ENCODE measurements around the gene TEPSIN. TPM values are rescaled to one million over a fixed set of nuclear protein-coding genes. Genes with fewer than 3 reads are reported as not detected.

The TEPSIN gene
- 31.6 TPM for polyA plus RNA-seq (2013)

GRCh38 chr17:81238815-81239713 is at the start of gene TEPSIN, which contains the start of gene NDUFAF8:
Gene TEPSIN, minus strand, starts transcription at chr17:81239055. Its CDS starts 22 bp downstream, at chr17:81239033.
Gene NDUFAF8, plus strand, starts transcription at chr17:81239318. Its CDS starts 46 bp downstream, at chr17:81239364.
- CTCF ChIA-PET = interaction anchor here (0.8 to 2.0 kb wide), 6 partner anchors 9 to 98 kb away, joined by 3 to 7 read pairs (median 4); no protein-coding TSS in a partner anchor
- 0% methylated on average over 89 of the region's 100 CpGs for WGBS (ENCODE audit: insufficient coverage)
- Histone ChIP-seq H3K4me1 (ENCODE audit: control extremely low read depth in 1 of 4, control insufficient read depth in 4 of 4, insufficient read depth in 4 of 4, low read length in 3 of 4) (peaks cover 6 to 47% (median 38%) of the 10 kb centered on the region in 4 experiments), H3K27me3 (replicated peaks in 2 of 5; ENCODE audit: control insufficient read depth in 4 of 5, insufficient read depth in 5 of 5, low read length in 4 of 5) (no peaks in the 10 kb centered on the region), H3K4me3 (ENCODE audit: control insufficient read depth in 1 of 7, extremely low read depth in 1 of 7, insufficient read depth in 4 of 7, low read depth in 2 of 7, low read length in 6 of 7) (peak within 1 kb of the TSS; percentile 79 to 95 (median 89)), H3K27ac (ENCODE audit: insufficient read depth in 1 of 2, low read depth in 1 of 2, low read length in 2 of 2, poor library complexity in 1 of 2, severe bottlenecking in 2 of 2) (peak within 1 kb of the TSS; percentile 66 to 85), H3K9me3 (ENCODE audit: control extremely low read depth in 1 of 5, control insufficient read depth in 4 of 5, insufficient read depth in 2 of 5, low read depth in 1 of 5, low read length in 4 of 5) (no peaks in the 10 kb centered on the region), H3K36me3 (ENCODE audit: control insufficient read depth in 4 of 4, insufficient read depth in 4 of 4, low read length in 3 of 4) (peaks cover 0 to 25% (median 15%) of the 10 kb centered on the region in 4 experiments)
- POLR2A ChIA-PET = interaction anchor here (0.6 to 1.2 kb wide), 5 partner anchors 14 to 685 kb away, joined by 3 to 4 read pairs (median 3); no protein-coding TSS in a partner anchor
- DNase-seq = peak; percentile 99

GRCh38 chr17:81287741-81288430 is 49.0 kb upstream of the TEPSIN start:
- ChIA-PET POLR2A (interaction anchor here (0.6 kb wide), 1 partner anchor 211 kb away, joined by 3 read pairs; no protein-coding TSS in a partner anchor), CTCF (interaction anchor here (0.8 to 1.3 kb wide), 4 partner anchors 31 to 197 kb away, joined by 3 read pairs; no protein-coding TSS in a partner anchor)
- peaks cover 0 to 40% (median 29%) of the 10 kb centered on the region in 4 experiments for H3K36me3 ChIP-seq (ENCODE audit: control insufficient read depth in 4 of 4, insufficient read depth in 4 of 4, low read length in 3 of 4)
- no peak overlapping the region for H3K27ac ChIP-seq (ENCODE audit: insufficient read depth in 1 of 2, low read depth in 1 of 2, low read length in 2 of 2, poor library complexity in 1 of 2, severe bottlenecking in 2 of 2)
- 91% methylated on average over 12 of the region's 16 CpGs for WGBS (ENCODE audit: insufficient coverage)
- H3K4me3 ChIP-seq (ENCODE audit: control insufficient read depth in 1 of 7, extremely low read depth in 1 of 7, insufficient read depth in 4 of 7, low read depth in 2 of 7, low read length in 6 of 7) = peak overlapping the region in 1 of 7 experiments; percentile 17
- no peaks in the 10 kb centered on the region for H3K9me3 ChIP-seq (ENCODE audit: control extremely low read depth in 1 of 5, control insufficient read depth in 4 of 5, insufficient read depth in 2 of 5, low read depth in 1 of 5, low read length in 4 of 5)
- peak in 1 of 3 donors; percentile 21 for DNase-seq
- peaks cover 0 to 66% (median 36%) of the 10 kb centered on the region in 4 experiments for H3K4me1 ChIP-seq (ENCODE audit: control extremely low read depth in 1 of 4, control insufficient read depth in 4 of 4, insufficient read depth in 4 of 4, low read length in 3 of 4)
- no peaks in the 10 kb centered on the region for H3K27me3 ChIP-seq (replicated peaks in 2 of 5; ENCODE audit: control insufficient read depth in 4 of 5, insufficient read depth in 5 of 5, low read length in 4 of 5)

GRCh38 chr17:81287152-81287551 is 48.3 kb upstream of the TEPSIN start:
- ChIA-PET CTCF (interaction anchor here (0.8 to 1.3 kb wide), 5 partner anchors 30 to 197 kb away, joined by 3 read pairs; no protein-coding TSS in a partner anchor), POLR2A (no interaction called here)
- peaks cover 0 to 48% (median 36%) of the 10 kb centered on the region in 4 experiments for H3K36me3 ChIP-seq (ENCODE audit: control insufficient read depth in 4 of 4, insufficient read depth in 4 of 4, low read length in 3 of 4)
- H3K4me3 ChIP-seq (ENCODE audit: control insufficient read depth in 1 of 7, extremely low read depth in 1 of 7, insufficient read depth in 4 of 7, low read depth in 2 of 7, low read length in 6 of 7) = peak overlapping the region in 1 of 7 experiments; percentile 17
- no peaks in the 10 kb centered on the region for H3K27me3 ChIP-seq (replicated peaks in 2 of 5; ENCODE audit: control insufficient read depth in 4 of 5, insufficient read depth in 5 of 5, low read length in 4 of 5)
- H3K27ac ChIP-seq (ENCODE audit: insufficient read depth in 1 of 2, low read depth in 1 of 2, low read length in 2 of 2, poor library complexity in 1 of 2, severe bottlenecking in 2 of 2) = no peak overlapping the region
- no peak for DNase-seq
- no peaks in the 10 kb centered on the region for H3K9me3 ChIP-seq (ENCODE audit: control extremely low read depth in 1 of 5, control insufficient read depth in 4 of 5, insufficient read depth in 2 of 5, low read depth in 1 of 5, low read length in 4 of 5)
- H3K4me1 ChIP-seq (ENCODE audit: control extremely low read depth in 1 of 4, control insufficient read depth in 4 of 4, insufficient read depth in 4 of 4, low read length in 3 of 4) = peaks cover 0 to 63% (median 34%) of the 10 kb centered on the region in 4 experiments
- WGBS (ENCODE audit: insufficient coverage) = 96% methylated on average over 20 of the region's 21 CpGs

- ChIA-PET POLR2A (no interaction called here), CTCF (interaction anchor here (0.7 to 1.3 kb wide), 5 partner anchors 9 to 316 kb away, joined by 3 read pairs; no protein-coding TSS in a partner anchor)
- Histone ChIP-seq H3K36me3 (ENCODE audit: control insufficient read depth in 4 of 4, insufficient read depth in 4 of 4, low read length in 3 of 4) (peaks cover 0 to 53% (median 41%) of the 10 kb centered on the region in 4 experiments), H3K27ac (ENCODE audit: insufficient read depth in 1 of 2, low read depth in 1 of 2, low read length in 2 of 2, poor library complexity in 1 of 2, severe bottlenecking in 2 of 2) (no peak overlapping the region), H3K27me3 (replicated peaks in 2 of 5; ENCODE audit: control insufficient read depth in 4 of 5, insufficient read depth in 5 of 5, low read length in 4 of 5) (no peaks in the 10 kb centered on the region), H3K4me3 (ENCODE audit: control insufficient read depth in 1 of 7, extremely low read depth in 1 of 7, insufficient read depth in 4 of 7, low read depth in 2 of 7, low read length in 6 of 7) (peak overlapping the region in 2 of 7 experiments; percentile 19 to 59), H3K9me3 (ENCODE audit: control extremely low read depth in 1 of 5, control insufficient read depth in 4 of 5, insufficient read depth in 2 of 5, low read depth in 1 of 5, low read length in 4 of 5) (no peaks in the 10 kb centered on the region), H3K4me1 (ENCODE audit: control extremely low read depth in 1 of 4, control insufficient read depth in 4 of 4, insufficient read depth in 4 of 4, low read length in 3 of 4) (peaks cover 0 to 61% (median 33%) of the 10 kb centered on the region in 4 experiments)
- no peak for DNase-seq
- WGBS (ENCODE audit: insufficient coverage) = 97% methylated on average over 18 of the region's 23 CpGs
These were observed 47.8 kb upstream of the TEPSIN start for GRCh38 chr17:81286491-81287145.

- Histone ChIP-seq H3K36me3 (ENCODE audit: control insufficient read depth in 4 of 4, insufficient read depth in 4 of 4, low read length in 3 of 4) (peaks cover 0 to 58% (median 45%) of the 10 kb centered on the region in 4 experiments), H3K9me3 (ENCODE audit: control extremely low read depth in 1 of 5, control insufficient read depth in 4 of 5, insufficient read depth in 2 of 5, low read depth in 1 of 5, low read length in 4 of 5) (no peaks in the 10 kb centered on the region), H3K4me3 (ENCODE audit: control insufficient read depth in 1 of 7, extremely low read depth in 1 of 7, insufficient read depth in 4 of 7, low read depth in 2 of 7, low read length in 6 of 7) (peak overlapping the region in 6 of 7 experiments; percentile 46 to 85 (median 64)), H3K27ac (ENCODE audit: insufficient read depth in 1 of 2, low read depth in 1 of 2, low read length in 2 of 2, poor library complexity in 1 of 2, severe bottlenecking in 2 of 2) (peak overlapping the region in 1 of 2 experiments; percentile 70), H3K27me3 (replicated peaks in 2 of 5; ENCODE audit: control insufficient read depth in 4 of 5, insufficient read depth in 5 of 5, low read length in 4 of 5) (no peaks in the 10 kb centered on the region), H3K4me1 (ENCODE audit: control extremely low read depth in 1 of 4, control insufficient read depth in 4 of 4, insufficient read depth in 4 of 4, low read length in 3 of 4) (peaks cover 0 to 57% (median 32%) of the 10 kb centered on the region in 4 experiments)
- DNase-seq = no peak
- ChIA-PET CTCF (interaction anchor here (0.7 to 1.4 kb wide), 8 partner anchors 8 to 316 kb away, joined by 3 to 4 read pairs (median 3); partner anchors contain the start of gene SLC38A10), POLR2A (no interaction called here)
- WGBS (ENCODE audit: insufficient coverage) = 53% methylated on average over 12 of the region's 12 CpGs
These were observed 47.0 kb upstream of the TEPSIN start for GRCh38 chr17:81285894-81286293.
